Stimulated activated CD4-positive, alpha-beta T cell treated with anti-CD3 and anti-CD28 coated beads, Interleukin-15, amount 100 ng/mL, for 24 hours (primary cell): ENCODE data around the gene SMIM35.
"Not testable (repeated sequence)": the region's sequence is repeated elsewhere in the genome, so short reads cannot be mapped to it uniquely, and the experiment has no call there.

Experiments used
- DNase-seq: peaks from one replicate; pipeline ENCODE4 v3.0.0-alpha.2; 2020

Gene SMIM35

DNA sequence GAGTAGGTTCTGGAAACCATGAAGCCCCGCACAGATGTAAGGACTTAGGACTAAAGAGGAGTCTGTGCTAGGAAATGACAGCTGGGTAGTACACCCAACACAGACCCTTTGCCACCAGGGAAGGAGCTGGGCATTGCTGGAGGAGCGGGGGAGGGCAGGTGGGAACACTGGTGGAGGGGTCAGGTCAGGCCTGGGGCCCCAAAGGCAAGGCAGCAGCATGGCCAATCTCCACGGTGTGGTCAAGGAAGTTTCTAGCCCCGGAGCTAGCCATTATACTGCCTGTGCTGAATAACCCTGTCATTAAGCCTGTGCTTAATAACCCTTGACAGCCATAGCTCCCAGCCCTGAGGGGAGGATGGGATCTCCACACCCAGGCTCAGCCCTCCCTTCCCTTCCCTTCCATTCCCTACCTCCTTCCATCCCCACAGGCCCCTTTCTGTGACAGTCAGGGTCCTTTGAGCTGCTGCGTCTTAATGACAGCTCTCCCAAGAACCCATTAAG is 7.8 kb downstream of the SMIM35 start:
- DNase-seq: no peak

DNA sequence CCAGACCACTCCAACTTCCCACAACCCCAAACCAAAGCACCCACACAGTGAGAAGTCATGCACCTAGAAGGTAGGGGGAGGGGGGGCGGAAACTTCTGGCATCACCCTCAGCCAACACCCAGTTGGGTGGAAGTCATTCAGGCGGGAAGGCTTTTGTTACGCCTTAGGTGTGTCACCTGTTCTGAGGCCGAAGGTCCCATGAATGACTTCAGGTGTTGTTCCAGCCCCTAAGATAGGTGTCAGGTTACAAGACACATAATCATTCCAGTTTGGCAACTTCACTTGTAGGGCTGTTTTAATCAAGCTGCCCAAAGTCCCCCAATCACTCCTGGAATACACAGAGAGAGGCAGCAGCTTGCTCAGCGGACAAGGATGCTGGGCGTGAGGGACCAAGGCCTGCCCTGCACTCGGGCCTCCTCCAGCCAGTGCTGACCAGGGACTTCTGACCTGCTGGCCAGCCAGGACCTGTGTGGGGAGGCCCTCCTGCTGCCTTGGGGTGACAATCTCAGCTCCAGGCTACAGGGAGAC is 9.9 kb downstream of the SMIM35 start, which contains the start of gene TMPRSS4:
TSS of gene TMPRSS4 (plus strand) at position 325 of the 528 bp plus-strand sequence. CDS start 225 bp downstream, outside the sequence.
- DNase-seq: no peak

DNA sequence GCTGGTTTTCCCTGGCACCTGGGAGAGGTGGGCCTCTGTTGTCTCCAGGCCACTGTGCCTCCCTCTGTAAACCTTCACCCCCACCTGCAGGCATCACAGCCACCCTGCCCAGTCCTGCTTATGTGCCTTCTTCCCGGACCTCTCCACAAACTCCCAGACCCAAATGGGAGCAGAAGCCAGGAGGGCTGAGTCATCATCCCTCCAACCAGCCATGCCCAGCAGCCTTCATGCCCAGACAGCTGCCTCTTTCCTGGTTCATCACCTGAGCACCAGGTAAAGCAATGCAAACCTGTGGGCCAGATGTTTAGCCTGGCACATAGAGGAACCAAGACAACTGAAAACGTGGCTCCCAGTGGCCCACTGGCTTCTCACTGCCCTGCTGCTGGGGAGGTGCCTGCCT is 12.0 kb downstream of the SMIM35 start:
- no peak for DNase-seq

DNA sequence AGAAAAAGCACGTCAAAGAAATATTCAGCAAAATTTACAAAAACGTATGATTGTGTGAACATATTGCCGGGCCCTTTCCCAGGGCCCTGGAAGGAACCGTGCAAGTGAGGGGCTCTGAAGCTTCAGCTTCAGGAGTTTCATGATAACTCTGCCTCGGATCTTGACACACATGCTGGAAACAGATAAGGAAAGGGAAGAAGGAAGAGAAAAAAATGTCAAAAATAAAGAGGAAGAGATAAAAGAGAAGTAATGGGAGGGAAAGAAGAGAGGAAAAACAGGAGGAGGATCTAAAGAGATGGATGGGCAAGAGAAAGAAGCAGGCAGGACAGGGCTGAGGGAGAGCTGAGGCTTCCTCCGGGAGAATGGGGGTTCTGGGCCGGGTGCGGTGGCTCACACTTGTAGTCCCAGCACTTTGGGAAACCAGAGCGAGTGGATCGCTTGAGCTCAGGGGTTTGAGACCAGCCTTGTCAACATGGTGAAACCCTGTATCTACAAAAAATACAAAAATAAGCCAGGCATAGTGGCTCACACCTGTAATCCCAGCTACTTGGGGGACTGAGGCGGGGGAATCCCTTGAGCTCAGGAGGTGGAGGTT is 12.6 kb downstream of the SMIM35 start:
- DNase-seq: no peak

DNA sequence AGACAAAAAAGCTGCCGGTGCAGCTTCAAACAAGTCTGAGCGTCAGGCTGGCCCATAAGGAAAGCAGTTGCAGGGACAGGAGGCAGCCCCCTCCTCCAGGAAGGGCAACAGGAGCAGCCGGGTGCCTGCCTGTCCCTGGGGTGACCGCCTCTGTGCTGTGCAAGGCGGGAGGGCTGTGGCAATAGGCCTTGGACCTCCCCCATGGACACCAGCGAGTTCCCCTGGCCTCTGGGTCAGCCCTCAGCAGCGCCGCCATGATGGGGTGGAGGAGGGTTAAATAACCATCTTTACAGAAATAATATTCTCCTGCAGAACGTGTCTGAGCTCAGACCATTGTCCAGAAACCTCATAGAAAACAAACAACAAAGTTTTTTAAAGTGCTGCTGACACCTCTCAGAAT is 13.2 kb downstream of the SMIM35 start:
- no peak for DNase-seq

DNA sequence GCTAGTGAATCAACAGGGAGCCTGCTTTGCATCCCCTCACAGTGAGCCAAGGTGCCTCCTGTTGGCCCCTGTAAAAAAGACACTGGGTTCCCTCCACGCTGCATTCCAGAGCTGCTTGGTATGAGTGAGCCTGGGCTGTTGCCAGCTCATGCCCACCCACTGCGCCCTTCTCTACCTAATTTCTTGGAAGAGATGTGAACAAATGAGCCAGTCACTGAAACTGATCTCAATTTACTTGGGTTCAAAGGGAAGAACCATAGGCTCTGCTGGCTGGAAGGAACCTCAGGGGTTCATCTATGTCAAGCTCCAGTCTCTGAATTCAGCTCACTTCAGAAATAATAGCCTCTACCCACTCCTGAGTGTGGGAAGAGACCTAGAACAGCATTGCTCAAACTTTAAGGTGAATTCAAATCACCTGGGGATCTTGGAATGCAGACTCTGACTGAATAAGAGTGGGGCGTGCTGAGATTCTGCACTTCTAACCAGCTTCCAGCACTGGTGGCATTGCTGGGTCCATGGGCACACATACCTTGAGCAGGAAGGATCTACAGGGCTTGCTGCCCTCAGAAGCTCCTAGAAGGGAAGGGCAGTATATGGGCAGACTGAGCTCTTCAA is 15.2 kb downstream of the SMIM35 start:
- DNase-seq: no peak

DNA sequence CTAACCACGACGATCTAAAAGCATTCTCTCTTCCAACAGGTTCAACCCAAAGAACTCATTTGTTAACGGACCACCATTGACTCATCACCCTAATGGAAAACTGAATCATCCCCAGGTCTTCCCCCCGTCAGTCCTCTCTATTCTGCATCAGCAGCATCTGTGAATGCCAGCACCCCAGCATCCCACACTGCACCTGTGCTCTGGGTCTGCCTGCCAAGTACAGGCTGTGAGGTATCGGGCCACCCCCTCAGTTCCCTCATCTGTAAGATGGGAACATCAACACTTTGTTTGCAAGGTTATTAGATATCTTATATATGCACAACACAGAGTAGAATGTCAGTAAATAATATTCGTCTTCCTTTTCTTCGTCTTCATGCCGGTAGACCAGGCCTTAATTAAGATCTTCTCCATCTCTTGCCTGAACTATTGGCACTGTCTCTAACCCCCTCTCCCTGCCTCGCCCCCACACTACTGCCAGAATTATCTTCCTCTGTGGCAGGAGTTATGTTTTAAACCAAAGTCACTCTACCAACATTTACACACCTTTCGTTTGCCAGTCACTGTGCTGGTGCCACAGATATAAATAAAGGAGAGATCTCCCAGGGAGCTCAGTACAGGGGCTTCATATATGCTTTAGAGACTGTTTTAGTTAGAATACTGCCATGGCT is 17.7 kb downstream of the SMIM35 start:
- DNase-seq: no peak

DNA sequence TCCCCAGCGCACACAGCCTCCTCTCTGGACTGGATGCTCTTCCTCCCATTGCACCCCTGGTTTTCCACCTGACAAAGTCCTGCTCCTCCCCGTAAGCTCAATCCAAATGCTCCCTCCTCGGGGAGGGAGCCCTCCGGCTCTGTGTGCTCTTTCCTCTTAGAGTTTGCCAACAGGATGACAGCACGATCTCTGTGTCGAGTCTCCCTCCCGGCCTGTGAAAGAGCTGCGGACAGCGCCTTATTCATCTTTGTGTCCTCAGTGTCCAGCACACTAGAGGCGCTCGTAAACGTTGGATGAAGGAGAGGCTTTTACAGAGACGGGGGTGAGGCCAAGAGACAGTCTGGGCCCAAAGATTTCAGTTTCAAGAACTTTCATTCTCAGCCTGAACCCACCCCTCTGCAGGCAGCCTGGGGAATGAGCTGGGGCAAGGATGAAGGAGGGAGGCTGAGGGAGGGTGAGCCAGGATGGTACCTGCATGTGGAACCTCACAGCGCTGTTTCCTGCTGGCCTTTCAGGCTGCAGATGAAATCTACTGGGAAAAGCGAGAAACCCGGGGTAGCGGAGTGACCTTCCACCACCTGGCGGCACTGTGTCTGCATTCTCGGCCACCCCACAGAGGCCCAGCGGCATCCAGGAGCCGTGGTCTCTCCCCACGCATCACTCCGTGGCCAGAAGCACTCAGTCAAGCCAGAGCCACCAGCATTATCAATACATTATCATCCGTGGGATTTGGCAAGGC is 18.4 kb downstream of the SMIM35 start:
- DNase-seq: no peak

DNA sequence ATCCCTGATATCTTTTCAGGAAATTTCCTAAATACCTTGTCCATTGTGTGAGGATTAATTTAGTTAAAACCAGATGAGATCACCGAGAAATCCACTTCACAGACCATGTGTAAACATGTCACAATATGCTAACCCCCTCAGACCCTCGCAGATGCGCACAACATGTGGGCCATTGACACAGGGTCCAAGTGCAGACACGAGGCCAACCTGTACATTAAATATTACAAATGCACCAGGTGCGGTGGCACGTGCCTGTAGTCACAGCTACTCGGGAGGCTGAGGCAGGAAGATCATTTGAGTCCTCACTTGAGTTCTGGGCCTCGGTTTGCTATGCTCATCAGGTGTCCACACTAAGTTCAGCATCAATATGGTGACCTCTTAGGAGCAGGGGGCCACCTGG is 19.8 kb downstream of the SMIM35 start:
- no peak for DNase-seq

DNA sequence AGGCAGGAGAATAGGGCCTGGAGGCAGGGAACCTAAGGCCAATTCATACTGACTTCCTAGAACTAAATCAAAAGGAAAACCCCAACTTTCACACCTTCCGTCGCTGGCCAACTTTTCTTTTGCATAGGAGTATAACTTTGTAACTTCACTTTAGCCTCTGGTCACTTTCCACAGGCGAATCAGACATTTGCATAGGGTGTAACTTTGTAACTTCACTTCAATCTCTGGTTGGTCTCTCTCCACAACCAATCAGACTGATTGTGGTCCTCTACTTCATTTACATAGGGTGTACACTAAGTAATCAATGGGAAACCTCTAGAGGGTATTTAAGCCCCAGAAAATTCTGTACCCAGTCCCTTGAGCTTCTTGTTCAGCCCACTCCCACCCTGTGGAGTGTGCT is 21.4 kb downstream of the SMIM35 start:
- no peak for DNase-seq

DNA sequence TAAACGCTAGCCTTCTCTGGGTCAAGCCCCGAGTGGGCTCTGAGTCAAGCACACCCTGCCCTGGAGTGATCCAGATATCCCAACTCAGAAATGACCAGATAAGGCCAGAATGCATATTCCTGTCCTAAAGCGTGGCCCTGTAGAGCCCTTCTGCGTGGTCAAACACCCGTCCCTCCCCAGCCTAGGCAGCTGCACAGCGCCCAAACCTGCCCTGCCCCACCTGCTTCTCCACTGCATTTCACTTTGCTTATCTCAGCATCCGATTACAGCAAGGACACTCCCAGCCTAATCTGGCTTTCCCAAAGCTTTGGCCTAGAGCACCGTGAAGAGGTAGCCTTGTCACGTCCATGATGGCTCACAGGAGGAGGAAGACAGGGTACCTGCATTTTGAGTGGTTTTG is 21.8 kb downstream of the SMIM35 start:
- no peak for DNase-seq

DNA sequence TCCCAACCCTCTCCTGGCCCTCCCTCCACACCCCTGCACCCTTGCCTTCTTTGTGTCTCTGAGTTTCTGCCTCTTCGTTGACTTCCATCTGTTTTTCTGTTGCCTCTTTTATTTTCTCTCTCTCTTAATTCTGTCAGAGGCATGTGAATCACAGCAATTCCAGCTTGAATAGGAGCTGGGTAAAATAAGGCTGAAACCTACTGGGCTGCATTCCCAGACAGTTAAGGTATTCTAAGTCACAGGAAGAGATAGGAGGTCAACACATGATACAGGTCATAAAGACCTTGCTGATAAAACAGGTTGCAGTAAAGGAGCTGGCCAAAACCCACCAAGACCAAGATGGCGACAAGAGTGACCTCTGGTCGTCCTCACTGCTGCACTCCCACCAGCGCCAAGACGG is 24.1 kb downstream of the SMIM35 start:
- DNase-seq: not testable (repeated sequence)

DNA sequence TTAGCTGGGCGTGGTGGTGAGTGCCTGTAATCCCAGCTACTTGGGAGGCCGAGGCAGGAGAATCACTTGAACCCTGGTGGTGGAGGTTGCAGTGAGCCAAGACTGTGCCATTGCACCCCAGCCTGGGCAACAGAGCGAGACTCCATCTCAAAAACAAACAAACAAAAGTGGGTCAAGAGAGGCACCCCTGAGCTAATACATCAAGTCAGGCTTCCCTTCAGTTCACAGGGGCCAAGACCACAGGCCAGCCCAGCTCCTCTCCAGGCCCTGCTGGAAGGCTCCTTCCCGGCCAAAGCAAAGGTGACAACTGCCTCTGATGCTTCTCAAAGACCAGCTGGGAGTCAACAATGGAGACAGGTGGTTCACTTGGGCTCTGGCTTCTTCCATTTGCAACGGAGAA is 24.6 kb downstream of the SMIM35 start:
- not testable (repeated sequence) for DNase-seq

DNA sequence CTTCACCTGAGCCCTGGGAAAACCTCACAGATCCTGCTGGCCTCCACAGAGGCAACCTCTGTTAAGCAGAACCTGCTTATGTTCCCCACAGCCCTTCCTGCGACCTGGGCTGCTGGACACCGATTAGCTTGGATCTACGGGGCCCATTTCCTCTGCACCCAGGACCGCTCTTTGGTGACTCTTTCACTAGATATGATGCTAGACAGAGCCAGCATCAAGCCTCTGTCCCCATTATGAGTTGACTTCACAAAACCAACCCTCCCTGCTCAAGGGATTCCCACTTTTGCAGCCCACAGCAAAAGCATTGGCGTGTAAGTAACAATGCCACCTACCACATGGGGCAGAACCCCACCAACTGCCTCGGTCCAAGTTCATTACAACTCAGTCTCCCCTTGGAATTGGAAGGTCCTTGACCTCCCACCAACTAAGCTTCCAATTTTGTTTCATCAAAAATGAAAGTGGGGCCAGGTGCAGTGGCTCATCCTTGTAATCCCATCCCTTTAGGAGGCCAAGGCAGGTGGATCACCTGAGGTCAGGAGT is 25.1 kb downstream of the SMIM35 start:
- no peak for DNase-seq

DNA sequence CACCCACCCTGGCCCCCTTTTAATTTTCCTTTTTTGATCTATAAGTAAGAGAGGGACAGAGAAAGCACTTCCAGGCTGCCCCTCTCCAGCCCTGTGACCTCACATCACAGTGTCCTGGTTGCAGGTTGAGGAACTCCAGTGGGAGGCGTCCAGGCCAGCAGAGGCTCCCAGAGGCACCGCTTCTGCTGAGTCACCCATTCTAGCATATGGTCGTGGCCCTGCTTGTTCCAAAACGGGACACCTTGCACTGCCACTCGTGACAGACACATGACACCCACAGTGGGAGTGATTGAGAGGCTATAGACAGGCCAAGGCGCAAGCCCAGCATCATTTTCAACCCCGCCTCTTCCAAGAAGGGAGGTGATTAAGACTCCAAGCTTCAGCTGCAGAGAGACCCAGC is 25.9 kb downstream of the SMIM35 start:
- DNase-seq: no peak

DNA sequence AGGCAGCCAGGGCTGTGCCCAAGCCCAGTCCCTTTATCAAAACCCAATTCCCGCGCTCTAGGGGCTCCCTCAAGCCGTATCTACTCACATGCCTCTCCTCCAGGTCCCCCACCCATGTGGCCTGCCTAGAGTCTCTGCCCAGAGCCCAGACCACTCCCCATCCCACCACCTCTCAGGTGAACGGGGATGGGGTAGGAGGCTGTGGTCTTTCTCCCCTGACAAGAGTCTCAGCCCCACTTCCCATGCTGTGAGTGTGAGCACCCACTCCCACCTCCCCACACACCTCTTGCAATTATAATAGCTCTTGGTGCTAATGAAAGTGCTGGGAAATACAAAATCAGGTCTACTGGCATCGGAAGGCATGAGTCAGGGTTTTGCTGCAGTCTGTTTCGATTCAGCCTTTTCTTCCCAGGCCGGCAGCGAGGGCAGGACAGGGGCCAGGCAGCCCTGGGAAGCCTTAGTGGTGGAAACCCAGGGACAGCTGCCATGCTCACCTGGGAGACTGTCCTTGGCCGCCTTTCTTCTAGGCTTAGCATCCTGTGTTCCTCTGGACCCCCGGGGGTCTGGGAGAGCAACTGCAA is 26.6 kb downstream of the SMIM35 start:
- no peak for DNase-seq

DNA sequence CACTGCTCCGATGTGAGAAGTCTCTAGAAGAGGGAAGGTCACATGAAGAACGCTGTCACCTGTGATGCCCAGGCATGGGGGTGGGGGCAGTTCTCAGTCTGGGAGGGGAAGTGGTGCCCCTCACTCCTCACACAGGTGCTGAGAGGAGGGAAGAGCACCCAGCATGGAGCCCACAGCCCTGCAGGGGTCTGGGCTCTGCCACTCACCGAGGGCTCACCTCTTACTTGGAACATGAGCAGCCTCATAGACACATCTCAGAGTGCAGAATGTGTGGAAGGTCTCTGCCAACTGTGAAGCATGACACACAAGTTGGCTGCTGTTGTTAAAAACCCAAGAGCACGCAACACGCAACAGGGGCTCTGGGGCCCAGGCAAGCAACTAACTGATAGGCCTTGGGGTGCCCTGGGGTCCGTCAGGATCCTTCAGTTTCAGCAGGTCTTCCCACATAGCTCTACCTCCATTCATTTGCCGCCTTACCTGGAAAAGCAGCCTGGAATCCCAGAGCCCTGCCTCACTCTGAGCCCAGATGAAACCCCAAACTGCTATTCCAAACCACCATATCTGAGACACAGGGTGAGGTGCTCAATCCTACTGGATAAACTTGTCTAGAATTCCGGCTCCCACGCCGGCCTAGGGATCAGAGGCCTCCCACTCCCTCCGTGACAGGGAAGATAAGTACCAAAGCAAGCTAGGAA is 27.4 kb downstream of the SMIM35 start:
- no peak for DNase-seq

DNA sequence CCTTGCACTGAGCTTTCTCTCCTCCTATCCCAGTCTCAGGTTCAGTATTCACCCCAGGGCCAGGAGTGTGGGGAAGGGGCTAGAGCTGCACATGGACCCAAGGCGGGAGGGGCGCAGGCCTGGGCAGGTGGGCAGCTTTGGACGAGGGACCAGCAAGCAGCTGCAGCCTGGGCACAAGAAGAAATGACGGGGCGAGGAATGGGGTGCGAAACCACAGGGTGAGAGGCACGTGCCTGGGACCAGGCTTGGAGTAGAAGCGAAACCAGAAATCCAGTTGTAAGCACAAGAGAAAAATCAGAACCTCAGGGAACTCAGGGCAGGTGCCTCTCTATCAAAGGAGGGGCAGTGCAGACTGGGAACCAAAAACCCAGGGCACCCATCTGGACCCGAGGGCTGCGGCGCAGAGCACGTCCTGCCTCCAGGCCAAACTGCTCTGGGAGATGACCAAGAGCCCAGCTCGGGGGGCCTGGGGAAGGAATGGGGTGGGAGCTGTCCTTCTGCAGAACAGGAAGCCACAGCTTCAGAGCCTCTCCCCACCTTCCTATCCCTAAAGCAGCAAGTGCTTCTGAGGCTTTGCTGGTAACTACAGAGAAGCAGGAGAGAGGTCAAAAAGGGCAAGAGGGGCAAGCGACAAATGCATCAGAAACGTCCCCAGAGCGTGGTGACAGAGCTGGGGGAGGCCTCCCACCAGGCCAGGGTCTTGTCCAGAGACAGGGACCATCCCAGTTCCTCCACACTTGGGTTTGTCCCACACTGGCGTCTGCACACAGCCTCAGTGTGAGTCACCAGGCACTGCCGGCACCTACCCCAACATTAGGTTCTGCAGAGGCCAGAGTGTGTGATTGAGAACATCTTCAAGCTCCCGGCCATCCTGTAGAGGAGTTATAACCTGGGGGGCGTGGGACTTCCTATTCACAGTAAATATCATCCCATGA is 28.2 kb downstream of the SMIM35 start:
- DNase-seq: no peak

DNA sequence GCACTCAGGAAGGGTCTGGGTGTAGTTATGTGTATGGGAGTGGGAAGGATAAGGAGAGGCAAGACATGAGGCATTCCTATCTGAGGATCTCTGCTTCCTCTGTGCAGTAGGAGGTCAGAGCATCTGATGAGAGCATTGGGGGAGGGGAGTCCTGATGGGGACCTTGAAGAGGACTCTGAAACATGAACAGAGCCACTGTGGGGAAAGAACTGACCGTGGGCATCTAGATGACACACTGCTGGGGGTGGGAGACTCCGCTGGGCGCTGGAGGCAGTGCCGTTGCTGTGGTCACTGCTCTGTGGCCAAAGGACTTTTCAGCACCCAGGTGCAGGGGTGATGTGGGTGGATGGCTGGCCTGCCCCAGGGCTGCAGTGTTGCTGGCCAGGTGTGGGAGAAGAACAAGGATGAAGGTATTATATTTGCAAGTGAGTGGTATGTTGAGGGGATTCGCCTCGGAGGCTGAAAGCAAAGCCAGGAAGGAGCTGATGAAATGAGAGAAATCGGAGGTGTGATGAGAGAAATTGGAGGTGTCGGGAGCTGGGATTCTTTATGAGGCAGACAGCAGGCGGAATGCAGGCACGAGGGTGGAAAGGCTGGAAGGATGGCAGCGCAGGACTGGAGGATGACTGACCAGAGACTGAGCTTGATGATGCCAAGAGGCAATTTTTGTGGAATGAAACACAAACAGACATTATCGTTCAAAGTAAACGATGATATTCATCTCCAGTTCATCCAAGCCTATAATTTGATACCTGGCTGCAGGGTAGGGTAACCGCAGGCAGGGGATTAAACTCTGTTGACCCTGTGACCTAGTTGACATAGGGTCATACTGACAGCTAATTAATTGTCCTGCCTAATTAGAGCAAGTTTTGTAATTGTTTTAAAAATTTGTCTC is 29.3 kb downstream of the SMIM35 start:
- DNase-seq: no peak

DNA sequence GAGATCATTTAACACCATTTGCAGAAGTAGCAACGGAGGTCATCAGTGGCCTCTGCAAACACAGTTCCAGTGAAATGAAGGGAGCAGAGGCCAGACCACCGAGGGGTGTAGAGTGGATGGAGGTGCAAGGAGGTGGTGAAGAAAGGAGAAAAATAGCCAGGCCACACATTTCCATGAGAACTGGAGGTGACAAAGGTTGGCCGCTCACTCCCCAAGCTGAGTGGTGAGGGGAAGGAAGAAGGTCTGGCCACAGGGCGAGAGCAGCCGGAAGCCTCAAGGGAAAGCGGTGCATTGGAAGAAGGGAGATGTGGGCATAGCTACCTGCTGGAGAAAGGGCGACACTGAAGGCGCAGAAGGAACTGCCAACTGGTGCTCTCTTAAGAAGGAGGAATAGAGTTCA is 30.0 kb downstream of the SMIM35 start:
- DNase-seq: no peak
